ENCODE measurements around the gene GPR137.

GPR137 gene

DNA sequence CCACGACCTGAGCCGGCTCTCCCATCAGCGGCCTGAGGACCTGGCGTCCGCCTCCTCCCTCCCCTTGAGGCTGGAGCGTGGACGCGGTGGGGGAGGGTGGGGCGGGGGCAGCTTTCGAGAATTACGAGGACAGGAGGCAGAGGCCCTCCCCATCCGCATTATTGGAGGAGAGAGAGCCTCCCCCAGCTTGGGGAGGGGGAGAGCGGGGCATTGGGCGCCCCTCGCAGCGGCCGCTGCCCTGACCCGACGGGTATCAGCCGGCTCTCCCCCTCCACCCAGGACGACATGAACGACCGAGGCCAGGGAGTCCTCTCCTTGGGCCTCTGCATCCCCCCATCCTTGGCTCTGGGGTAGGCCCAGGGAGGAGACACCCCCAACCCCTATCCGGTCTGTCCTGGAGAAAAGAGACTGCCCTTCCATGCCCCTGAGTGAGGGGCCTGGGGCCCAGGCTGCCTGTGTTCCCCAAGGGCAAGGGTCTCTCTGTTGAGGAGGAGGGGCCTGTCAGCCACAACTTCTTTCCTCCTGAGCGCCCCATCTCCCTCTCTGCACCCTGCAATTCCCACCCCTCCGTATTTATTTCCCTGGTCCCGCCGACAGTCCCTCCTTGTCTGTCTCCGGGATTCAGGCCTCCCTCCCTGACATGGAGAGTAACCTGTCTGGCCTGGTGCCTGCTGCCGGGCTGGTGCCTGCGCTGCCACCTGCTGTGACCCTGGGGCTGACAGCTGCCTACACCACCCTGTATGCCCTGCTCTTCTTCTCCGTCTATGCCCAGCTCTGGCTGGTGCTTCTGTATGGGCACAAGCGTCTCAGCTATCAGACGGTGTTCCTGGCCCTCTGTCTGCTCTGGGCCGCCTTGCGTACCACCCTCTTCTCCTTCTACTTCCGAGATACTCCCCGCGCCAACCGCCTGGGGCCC, 495 bp downstream of the GPR137 start (continued):
- TF ChIP-seq ZBTB20 (tag by site-specific recombination; IDR thresholded peaks at IDR 0.05) (0 out of 2 replicates have a peak, but pooled peaks have one; percentile 24), ZNF600 (tag by site-specific recombination; IDR thresholded peaks at IDR 0.05) (peak; percentile 81), ZNF112 (tag by site-specific recombination; IDR thresholded peaks at IDR 0.05) (no peak), ZBTB8A (tag by site-specific recombination; IDR thresholded peaks at IDR 0.05) (peak; percentile 59; the same call in 1 of the 2 replicates)
- TF ChIP-seq, protein P1, sequence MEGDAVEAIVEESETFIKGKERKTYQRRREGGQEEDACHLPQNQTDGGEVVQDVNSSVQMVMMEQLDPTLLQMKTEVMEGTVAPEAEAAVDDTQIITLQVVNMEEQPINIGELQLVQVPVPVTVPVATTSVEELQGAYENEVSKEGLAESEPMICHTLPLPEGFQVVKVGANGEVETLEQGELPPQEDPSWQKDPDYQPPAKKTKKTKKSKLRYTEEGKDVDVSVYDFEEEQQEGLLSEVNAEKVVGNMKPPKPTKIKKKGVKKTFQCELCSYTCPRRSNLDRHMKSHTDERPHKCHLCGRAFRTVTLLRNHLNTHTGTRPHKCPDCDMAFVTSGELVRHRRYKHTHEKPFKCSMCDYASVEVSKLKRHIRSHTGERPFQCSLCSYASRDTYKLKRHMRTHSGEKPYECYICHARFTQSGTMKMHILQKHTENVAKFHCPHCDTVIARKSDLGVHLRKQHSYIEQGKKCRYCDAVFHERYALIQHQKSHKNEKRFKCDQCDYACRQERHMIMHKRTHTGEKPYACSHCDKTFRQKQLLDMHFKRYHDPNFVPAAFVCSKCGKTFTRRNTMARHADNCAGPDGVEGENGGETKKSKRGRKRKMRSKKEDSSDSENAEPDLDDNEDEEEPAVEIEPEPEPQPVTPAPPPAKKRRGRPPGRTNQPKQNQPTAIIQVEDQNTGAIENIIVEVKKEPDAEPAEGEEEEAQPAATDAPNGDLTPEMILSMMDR (tag by site-specific recombination; IDR thresholded peaks at IDR 0.05) = peak; percentile 67

GRCh38 chr11:64286801-64287159, 1.1 kb downstream of the GPR137 start:
- POLR2A ChIA-PET = no interaction called here
- H3K4me1 ChIP-seq (ENCODE audit: control insufficient read depth, insufficient read depth, low read length) = no peaks in the 10 kb centered on the region; the same call in 1 of the 2 replicates
- H3K36me3 ChIP-seq (ENCODE audit: control insufficient read depth in 2 of 2, insufficient read depth in 1 of 2, low read length in 2 of 2) = peaks cover 9 to 40% of the 10 kb centered on the region in 2 experiments; a peak in 2 of 3 replicates
- no peak overlapping the region for H3K27ac ChIP-seq (ENCODE audit: extremely low read depth, low read depth, low read length)
- no peaks in the 10 kb centered on the region for H3K9me3 ChIP-seq (ENCODE audit: control insufficient read depth, insufficient read depth, low read depth, low read length)
- CTCF ChIA-PET = interaction anchor here (0.7 to 1.5 kb wide), 4 partner anchors 11 to 68 kb away, joined by 3 to 6 read pairs (median 4); no protein-coding TSS in a partner anchor
- no peak overlapping the region for H3K4me3 ChIP-seq (ENCODE audit: low read depth, low read length)
- no peak for TF ChIP-seq ZNF366 (tag by site-specific recombination; conservative IDR thresholded peaks at IDR 0.05)
- no peak for TF ChIP-seq ZNF184 (tag by site-specific recombination; IDR thresholded peaks at IDR 0.05)
- TF ChIP-seq ZNF274 (IDR thresholded peaks at IDR 0.05; ENCODE audit: low read length) = no peak
- no peak for TF ChIP-seq ZNF274 (tag by site-specific recombination; IDR thresholded peaks at IDR 0.05; ENCODE audit: borderline replicate concordance)
- no peak for TF ChIP-seq MEIS1 (CRISPR knock-in tag; IDR thresholded peaks at IDR 0.05; ENCODE audit: borderline replicate concordance)
- no peak for TF ChIP-seq PRDM6 (tag by site-specific recombination; IDR thresholded peaks at IDR 0.05)
- no peak for TF ChIP-seq ZNF510 (tag by site-specific recombination; IDR thresholded peaks at IDR 0.05; ENCODE audit: insufficient replicate concordance)
- TF ChIP-seq ZIC2 (tag by site-specific recombination; IDR thresholded peaks at IDR 0.05) = no peak
- TF ChIP-seq ZNF354C (tag by site-specific recombination; IDR thresholded peaks at IDR 0.05; ENCODE audit: borderline replicate concordance, low read depth) = no peak
- TF ChIP-seq ZNF404 (tag by site-specific recombination; IDR thresholded peaks at IDR 0.05) = no peak

DNA sequence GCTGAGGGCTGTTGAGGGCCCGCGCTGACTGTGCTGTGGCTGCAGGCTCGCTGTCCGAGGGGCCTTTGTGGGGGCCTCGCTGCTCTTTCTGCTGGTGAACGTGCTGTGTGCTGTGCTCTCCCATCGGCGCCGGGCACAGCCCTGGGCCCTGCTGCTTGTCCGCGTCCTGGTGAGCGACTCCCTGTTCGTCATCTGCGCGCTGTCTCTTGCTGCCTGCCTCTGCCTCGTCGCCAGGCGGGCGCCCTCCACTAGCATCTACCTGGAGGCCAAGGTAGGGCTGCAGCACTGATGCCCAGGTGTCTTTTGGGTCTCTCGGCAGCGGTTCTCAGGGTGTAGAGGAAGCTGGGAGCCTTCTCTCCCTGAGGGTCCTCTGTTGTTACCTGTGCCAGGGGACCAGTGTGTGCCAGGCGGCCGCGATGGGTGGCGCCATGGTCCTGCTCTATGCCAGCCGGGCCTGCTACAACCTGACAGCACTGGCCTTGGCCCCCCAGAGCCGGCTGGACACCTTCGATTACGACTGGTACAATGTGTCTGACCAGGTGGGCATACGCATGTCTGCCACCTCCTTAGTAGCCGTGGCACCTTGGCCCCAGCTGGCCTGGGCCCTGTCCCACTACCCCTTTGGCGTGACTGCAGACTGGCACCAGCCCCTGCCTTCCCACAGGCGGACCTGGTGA, 2.2 kb downstream of the GPR137 start:
- CTCF ChIA-PET = interaction anchor here (1.0 to 1.6 kb wide), 4 partner anchors 9 to 16 kb away, joined by 3 to 7 read pairs (median 4); no protein-coding TSS in a partner anchor
- POLR2A ChIA-PET = interaction anchor here (0.5 kb wide), 1 partner anchor 835 kb away, joined by 4 read pairs; no protein-coding TSS in a partner anchor
- TF ChIP-seq BCL6B (tag by site-specific recombination; IDR thresholded peaks at IDR 0.05) (no peak), ZNF426 (tag by site-specific recombination; IDR thresholded peaks at IDR 0.05) (no peak), PRDM4 (tag by site-specific recombination; IDR thresholded peaks at IDR 0.05) (no peak), AEBP2 (tag by site-specific recombination; IDR thresholded peaks at IDR 0.05; ENCODE audit: borderline replicate concordance) (no peak), ZNF404 (tag by site-specific recombination; IDR thresholded peaks at IDR 0.05) (no peak), ZNF112 (tag by site-specific recombination; IDR thresholded peaks at IDR 0.05) (no peak), YY1 (tag by site-specific recombination; IDR thresholded peaks at IDR 0.05) (no peak)

More for the DNA sequence above, 2.2 kb downstream of the GPR137 start:
- Histone ChIP-seq H3K9me3 (ENCODE audit: control insufficient read depth, insufficient read depth, low read depth, low read length) (no peaks in the 10 kb centered on the region), H3K27ac (ENCODE audit: extremely low read depth, low read depth, low read length) (no peak overlapping the region), H3K4me3 (ENCODE audit: low read depth, low read length) (no peak overlapping the region), H3K36me3 (ENCODE audit: control insufficient read depth in 2 of 2, insufficient read depth in 1 of 2, low read length in 2 of 2) (peaks cover under 1 to 31% of the 10 kb centered on the region in 2 experiments; a peak in 2 of 3 replicates), H3K4me1 (ENCODE audit: control insufficient read depth, insufficient read depth, low read length) (no peaks in the 10 kb centered on the region; the same call in 1 of the 2 replicates)
